Neural cell (in vitro differentiated cells): ENCODE measurements around the gene KRT222.

Experiments
- CTCF ChIP-seq: fragments of 450-650 bp; IDR thresholded peaks from 2 replicates; pipeline ENCODE4 v1.5.1; 2014; ENCODE audit warnings: antibody characterized with exemption, mild to moderate bottlenecking, moderate library complexity; ENCODE audit not compliant: poor library complexity, severe bottlenecking
- EZH2 ChIP-seq: fragments of 200-600, 300-800 bp; shearing (Covaris generic), sonication (generic); IDR thresholded peaks from 2 replicates; pipeline ENCODE4 v1.6.1; 2014; ENCODE audit warnings: antibody characterized with exemption, low read length, borderline replicate concordance, mild to moderate bottlenecking; ENCODE audit not compliant: insufficient read depth, poor library complexity, severe bottlenecking
- RAD21 ChIP-seq: fragments of 450-650 bp; conservative IDR thresholded peaks from 2 replicates; pipeline ENCODE4 v1.6.1; 2014; ENCODE audit warnings: antibody characterized with exemption, mild to moderate bottlenecking, moderate library complexity

- TF ChIP-seq RAD21 (no peak), EZH2 (no peak), CTCF (no peak)
Measured at GRCh38 chr17:40703652-40704051, 38.7 kb upstream of the KRT222 start, which contains the start of gene KRT24.
